ENCODE results near the gene EVX1. TPM values are rescaled to one million over a fixed set of nuclear protein-coding genes. Genes with fewer than 3 reads are reported as not detected.

The EVX1 gene
- not detected in 2 replicates for total RNA-seq (2014; rRNA removed; shearing (Covaris generic))

DNA sequence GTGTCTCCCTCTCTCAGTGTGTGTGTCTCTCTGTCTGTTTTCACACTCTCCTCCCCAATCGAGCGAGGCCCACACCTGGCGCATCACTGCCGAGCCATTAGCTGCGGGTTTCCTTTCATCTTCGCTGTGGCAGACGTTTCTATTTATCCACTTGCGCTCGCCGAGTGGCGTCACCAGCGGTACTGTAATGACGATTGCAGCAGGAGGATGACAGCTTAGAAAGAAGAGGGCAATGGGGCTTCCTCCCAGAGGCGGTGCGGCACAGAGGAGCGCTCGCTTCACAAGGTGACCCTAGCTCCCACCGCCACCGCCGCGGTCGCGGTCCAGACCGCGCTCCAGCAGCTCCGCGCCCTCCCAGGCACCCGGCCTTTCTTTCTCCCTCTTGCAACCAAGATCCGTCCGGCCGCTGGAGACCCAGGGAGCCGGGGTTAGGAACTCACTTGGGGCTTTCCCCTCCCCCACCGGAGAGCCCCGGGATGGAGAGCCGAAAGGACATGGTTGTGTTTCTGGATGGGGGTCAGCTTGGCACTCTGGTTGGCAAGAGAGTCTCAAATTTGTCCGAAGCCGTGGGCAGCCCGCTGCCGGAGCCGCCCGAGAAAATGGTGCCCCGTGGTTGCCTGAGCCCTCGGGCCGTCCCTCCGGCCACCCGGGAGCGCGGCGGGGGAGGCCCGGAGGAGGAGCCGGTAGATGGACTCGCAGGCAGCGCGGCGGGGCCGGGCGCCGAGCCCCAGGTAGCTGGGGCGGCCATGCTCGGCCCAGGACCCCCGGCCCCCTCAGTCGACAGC, at the start of gene EVX1:
Gene EVX1 (plus strand): TSS at position 248 of the 785 bp plus-strand sequence. CDS start 229 bp downstream, at position 477.
- DNase-seq (ENCODE audit: low spot score), result no peak
- in situ Hi-C loops (cut with HindIII; ENCODE audit: low sequenced_read_pairs), result no loop called here

- no peak for DNase-seq (ENCODE audit: low spot score)
- in situ Hi-C loops (cut with HindIII; ENCODE audit: low sequenced_read_pairs), result no loop called here
Measured at GRCh38 chr7:27193335-27194001, 49.1 kb upstream of the EVX1 start.

DNA sequence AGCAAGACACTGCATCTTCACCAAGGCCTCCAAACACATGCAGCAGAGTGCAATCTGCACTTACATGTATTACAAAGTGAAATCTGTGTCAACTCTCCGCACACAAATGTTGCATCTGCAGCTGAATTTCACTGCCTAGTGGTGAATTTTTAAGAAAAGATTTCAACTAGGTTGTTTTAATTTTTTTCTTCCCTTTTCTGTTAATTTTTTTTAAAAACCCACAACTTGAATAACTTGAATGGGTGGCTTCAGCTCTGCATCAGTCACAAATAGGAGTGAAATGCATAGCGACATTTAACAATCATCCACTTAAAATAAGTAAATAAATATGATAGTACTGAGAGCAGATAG, 48.6 kb upstream of the EVX1 start:
- in situ Hi-C loops (cut with HindIII; ENCODE audit: low sequenced_read_pairs), result no loop called here

DNA sequence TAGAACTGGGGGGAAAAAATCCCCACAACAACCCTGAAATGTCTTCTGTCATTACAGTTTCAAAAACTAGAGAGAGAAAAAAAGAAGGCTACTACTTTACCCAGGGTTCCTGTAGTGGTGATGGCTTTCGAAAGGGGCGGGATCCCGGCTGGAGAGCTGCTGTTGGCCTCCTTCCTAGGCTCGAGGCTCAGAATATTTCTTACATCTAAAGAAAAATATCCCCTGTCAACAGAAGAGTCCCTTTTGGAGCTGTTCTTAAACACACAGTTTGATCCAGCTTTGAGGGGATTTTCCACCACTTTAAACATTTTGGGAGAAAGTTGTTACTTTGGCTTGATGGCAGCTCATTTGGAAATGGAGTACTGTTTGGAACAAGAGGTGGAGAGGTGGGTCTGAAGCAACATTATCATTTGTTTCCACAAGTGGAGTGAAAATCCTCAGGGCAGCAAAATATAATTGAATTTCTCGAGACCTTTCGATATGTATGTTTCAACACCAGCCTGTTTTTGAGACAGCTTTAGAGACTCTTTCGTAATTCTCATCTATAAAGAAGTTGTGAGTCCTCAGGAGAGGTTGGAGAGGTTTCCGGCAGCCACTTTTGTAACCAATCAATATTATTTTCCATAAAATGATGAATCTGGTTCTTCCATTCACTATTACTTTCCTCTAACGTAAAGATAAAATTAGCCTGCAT, 47.8 kb upstream of the EVX1 start:
- DNase-seq (ENCODE audit: low spot score), result no peak
- in situ Hi-C loops (cut with HindIII; ENCODE audit: low sequenced_read_pairs), result no loop called here

More for the DNA sequence above, 48.6 kb upstream of the EVX1 start:
- DNase-seq (ENCODE audit: low spot score), result no peak

DNA sequence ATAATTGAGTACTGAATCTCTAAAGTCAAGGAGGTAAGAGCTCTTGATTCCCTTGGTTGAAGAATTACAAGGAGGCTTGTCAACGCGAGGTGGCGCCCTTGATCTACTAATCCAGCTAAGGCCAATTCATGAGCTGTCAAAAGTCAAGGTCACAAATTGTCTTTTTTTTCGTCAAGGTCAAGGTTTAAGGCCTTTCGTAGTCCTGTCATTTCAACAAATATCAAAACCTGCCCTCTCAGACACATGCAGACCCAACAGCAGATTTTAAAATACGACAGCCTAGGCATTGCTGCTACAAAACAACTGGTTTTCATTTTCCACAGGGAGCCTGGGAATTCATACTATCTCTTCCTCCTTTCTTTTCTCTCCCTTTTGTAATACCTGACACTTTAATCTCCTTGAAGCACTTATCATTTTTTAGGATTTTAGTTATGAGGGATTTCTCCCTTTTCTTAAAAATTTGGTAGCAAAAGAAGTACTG, 46.3 kb upstream of the EVX1 start:
- in situ Hi-C loops (cut with HindIII; ENCODE audit: low sequenced_read_pairs), result no loop called here
- DNase-seq (ENCODE audit: low spot score), result peak; percentile 62

GRCh38 chr7:27197137-27198042, 45.2 kb upstream of the EVX1 start:
- no peak for DNase-seq (ENCODE audit: low spot score)
- in situ Hi-C loops (cut with HindIII; ENCODE audit: low sequenced_read_pairs), result no loop called here

DNA sequence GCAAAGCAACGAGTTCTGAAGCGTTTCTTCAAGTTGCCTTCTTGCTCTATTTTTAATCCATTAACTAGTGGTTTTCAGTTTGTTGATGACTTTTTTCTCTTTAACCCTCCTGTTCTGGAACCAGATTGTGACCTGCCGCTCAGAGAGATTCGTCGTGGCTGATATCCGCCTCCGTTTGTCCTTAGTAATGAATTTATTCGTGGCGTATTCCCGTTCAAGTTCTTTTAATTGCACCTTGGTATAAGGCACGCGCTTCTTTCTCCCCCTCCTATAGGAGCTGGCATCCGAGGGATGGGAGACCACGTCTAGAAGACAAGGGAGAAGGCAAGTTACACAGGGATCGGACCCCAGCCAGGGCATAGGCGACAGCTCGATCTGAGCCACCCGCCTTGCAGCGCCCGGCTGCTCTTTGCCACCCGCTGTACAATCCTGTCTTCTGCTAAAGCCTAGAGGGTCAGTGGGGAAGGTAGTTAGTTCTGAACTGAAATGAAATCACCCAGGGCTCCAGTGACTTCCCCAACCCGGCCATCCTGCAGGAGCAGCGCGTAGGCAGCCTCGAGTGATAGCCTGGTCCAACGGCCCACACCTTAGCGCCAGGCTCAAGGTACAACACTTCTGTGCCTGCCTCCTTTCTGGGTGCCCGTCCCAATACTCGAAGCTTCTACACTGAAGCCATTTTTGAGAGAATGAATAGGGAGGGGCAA, 44.3 kb upstream of the EVX1 start:
- in situ Hi-C loops (cut with HindIII; ENCODE audit: low sequenced_read_pairs), result no loop called here
- no peak for DNase-seq (ENCODE audit: low spot score)

- in situ Hi-C loops (cut with HindIII; ENCODE audit: low sequenced_read_pairs), result no loop called here
Measured at GRCh38 chr7:27198871-27199801, 43.5 kb upstream of the EVX1 start.

GRCh38 chr7:27199849-27200760, 42.5 kb upstream of the EVX1 start, which contains the start of gene HOXA13:
TSS of gene HOXA13 (minus strand) at chr7:27200091. CDS start at chr7:27200077, 14 bp downstream.
- in situ Hi-C loops (cut with HindIII; ENCODE audit: low sequenced_read_pairs), result no loop called here
- DNase-seq (ENCODE audit: low spot score), result no peak

More at GRCh38 chr7:27198871-27199801, 43.5 kb upstream of the EVX1 start:
- no peak for DNase-seq (ENCODE audit: low spot score)

DNA sequence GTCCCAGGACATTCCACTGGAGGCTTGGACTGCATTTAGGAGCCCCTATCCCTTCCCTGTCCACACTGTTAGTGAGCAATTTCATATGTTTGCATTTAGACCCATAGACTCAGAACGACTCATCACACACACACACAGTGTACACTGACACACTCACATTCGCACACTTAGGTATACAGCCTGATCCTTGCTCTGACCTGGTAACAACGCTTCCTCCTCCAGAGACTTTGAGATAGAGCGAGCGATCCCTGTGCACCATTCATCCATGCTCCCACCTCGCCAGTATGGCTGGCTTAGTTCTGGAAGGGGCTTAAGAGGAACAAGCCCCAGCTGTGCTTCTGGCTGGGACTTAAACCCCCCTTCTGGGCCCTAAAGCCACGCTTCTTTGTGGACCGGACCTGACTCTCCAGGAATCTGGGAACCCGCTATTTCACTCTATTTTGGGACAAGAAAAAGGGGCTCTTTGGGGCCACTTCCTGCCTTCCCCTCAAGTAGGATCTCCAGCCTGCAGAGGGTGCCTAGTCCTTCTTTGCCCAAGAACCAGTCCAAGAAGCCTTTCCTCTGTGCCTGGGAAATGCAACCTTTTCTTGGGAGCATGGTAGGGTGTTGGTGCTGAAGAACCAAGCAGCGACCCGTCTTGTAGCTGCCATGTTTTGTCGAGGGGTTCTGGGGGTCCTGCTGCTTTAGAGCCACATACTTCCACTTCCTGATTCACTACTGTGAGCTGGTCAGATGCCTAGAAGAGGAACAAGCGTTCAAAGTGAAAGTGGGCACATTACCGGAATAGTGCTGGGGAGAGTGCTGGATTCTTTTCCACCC, 41.6 kb upstream of the EVX1 start:
- in situ Hi-C loops (cut with HindIII; ENCODE audit: low sequenced_read_pairs), result no loop called here
- no peak for DNase-seq (ENCODE audit: low spot score)

- in situ Hi-C loops (cut with HindIII; ENCODE audit: low sequenced_read_pairs), result no loop called here
- no peak for DNase-seq (ENCODE audit: low spot score)
Measured at GRCh38 chr7:27201580-27202017, 41.0 kb upstream of the EVX1 start.

DNA sequence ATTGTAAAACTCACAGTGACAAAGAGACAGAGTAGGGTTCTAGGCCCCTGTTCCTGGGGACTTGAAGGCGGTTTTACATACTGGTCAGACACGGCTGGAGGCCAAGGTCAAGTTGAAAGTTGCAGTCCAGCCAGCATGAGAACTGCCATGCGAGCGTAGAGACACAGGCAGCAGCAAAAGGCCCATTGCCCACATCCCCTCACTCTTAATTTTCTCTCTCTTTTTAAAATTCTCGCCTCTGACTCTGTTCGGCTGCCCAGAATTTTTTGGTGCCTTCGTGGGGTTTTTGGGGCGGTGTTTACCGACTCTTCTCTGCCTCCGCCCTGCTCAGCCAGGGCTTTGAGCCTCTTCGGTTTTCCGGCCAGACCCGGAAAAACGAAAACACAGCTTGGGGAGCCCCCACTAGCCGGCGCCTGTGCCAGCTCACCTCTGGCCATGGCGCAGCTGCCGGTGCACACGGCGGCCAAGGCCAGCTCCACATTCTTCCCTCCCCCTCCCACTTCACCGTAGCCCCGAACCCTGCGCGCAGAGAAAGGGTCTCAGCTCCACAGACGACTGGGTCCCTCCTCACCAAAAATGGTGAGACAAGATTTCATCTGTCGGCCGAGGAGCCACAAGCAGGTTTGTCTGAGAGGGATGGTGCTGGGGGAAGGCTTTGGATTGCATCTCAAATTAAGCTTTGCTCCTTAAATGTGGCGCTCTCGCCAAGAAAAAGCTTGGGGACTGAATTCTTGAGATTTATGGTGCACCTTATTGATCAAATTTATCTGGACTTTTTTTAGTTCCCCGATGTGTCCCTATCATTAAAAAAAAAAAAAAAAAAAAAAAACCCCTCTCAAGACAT, 40.4 kb upstream of the EVX1 start:
- no peak for DNase-seq (ENCODE audit: low spot score)
- in situ Hi-C loops (cut with HindIII; ENCODE audit: low sequenced_read_pairs), result no loop called here

- no peak for DNase-seq (ENCODE audit: low spot score)
- in situ Hi-C loops (cut with HindIII; ENCODE audit: low sequenced_read_pairs), result no loop called here
Measured at GRCh38 chr7:27202862-27203134, 39.8 kb upstream of the EVX1 start.

DNA sequence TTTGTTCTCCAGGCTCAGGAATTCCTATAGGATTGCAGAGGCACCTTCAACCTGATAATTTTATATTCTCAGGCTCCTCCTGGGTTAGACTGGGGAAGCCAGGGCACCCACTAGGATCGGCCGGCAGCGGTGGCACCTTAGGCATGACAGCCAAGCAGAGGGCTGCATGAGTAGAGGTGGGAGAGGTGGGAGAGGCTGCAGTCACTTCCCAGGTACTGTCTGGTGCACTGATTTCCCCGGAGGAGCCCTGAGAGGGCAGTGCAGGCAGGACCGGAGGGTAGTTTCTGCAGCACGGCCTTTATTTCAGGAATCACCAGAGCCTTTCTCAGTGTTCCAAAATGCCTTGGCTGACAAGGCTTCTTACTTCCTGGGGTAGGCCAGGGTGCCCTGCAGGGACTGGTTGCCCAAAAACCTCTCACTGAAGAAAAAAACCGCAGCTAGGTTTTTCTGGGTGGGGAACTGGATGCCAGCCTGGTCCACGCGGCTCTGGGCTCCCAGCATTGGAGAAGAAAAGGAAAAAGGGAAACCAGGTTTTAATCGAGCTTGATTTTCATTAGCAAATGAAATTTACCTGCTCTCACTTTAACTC, 39.1 kb upstream of the EVX1 start:
- no peak for DNase-seq (ENCODE audit: low spot score)
- in situ Hi-C loops (cut with HindIII; ENCODE audit: low sequenced_read_pairs), result no loop called here

Measured in G401 (cell line).